Measurements from ENCODE around the gene TRMT11.

Gene TRMT11

DNA sequence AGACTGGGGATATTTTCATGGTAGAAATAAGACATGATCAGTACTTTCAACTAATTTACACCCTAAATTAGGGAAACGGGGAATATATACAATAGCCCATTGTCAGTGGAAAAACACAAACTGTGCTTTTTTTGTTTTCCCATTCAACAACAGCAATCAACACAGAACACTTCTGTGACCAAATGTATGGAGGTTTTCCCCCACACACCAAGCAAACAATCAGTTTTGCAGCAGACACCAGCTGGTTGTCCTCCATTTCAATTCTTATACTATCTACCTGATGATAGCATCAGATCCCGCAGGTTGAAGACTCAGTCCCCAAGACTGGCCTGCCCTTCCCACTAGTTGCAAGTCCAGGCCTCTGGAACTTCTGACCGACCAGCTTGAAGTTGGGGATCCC lies 25.2 kb upstream of the TRMT11 start:
- Histone ChIP-seq H3K27me3 (ENCODE audit: control insufficient read depth, insufficient read depth, low read length) (no peaks in the 10 kb centered on the region), H3K4me3 (ENCODE audit: low read depth, low read length) (no peak overlapping the region), H3K27ac (no peak overlapping the region), H3K36me3 (ENCODE audit: control insufficient read depth, insufficient read depth, low read length) (no peaks in the 10 kb centered on the region), H2AFZ (no peak overlapping the region), H3K4me2 (ENCODE audit: low read length) (no peak overlapping the region), H3K9ac (no peak overlapping the region), H3K4me1 (peaks cover 11% of the 10 kb centered on the region), H3K9me3 (ENCODE audit: control insufficient read depth, low read length) (no peaks in the 10 kb centered on the region), H3K79me2 (peaks cover 36% of the 10 kb centered on the region)
- TF ChIP-seq, protein P1, sequence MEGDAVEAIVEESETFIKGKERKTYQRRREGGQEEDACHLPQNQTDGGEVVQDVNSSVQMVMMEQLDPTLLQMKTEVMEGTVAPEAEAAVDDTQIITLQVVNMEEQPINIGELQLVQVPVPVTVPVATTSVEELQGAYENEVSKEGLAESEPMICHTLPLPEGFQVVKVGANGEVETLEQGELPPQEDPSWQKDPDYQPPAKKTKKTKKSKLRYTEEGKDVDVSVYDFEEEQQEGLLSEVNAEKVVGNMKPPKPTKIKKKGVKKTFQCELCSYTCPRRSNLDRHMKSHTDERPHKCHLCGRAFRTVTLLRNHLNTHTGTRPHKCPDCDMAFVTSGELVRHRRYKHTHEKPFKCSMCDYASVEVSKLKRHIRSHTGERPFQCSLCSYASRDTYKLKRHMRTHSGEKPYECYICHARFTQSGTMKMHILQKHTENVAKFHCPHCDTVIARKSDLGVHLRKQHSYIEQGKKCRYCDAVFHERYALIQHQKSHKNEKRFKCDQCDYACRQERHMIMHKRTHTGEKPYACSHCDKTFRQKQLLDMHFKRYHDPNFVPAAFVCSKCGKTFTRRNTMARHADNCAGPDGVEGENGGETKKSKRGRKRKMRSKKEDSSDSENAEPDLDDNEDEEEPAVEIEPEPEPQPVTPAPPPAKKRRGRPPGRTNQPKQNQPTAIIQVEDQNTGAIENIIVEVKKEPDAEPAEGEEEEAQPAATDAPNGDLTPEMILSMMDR (IDR thresholded peaks at IDR 0.05) = no peak

DNA sequence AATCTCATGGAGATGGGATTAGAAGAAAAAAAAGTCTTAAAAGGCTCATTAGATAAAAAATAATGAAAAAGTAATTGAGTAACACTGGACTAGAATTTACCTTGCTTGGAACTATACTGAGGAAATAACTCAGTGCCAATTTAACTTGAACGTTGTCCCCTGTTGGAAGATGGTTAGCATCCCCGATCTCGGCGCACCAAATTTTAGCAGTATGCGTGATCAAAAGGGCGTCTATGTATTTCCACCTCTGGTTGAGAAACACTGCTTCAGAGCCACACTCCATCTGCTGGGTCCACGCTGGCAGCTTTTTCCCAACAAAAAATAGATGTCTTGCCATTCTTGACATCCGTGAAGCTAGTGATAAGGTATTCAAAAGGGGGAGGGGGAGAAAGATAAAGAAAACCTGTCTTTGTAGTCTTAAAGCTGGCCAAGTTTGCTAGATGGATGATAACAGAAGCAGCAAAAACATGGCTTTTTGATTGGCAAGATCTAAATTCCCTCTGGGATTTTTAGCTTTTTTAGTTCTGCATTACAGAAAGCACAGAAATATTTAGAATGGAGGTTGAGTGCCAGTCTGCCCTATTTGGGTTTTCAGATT lies 23.3 kb upstream of the TRMT11 start:
- Histone ChIP-seq H3K4me1 (peaks cover 11% of the 10 kb centered on the region), H3K36me3 (ENCODE audit: control insufficient read depth, insufficient read depth, low read length) (no peaks in the 10 kb centered on the region), H3K9me3 (ENCODE audit: control insufficient read depth, low read length) (no peaks in the 10 kb centered on the region), H2AFZ (no peak overlapping the region), H3K79me2 (peaks cover 23% of the 10 kb centered on the region), H3K27ac (no peak overlapping the region), H3K4me3 (ENCODE audit: low read depth, low read length) (no peak overlapping the region), H3K27me3 (ENCODE audit: control insufficient read depth, insufficient read depth, low read length) (no peaks in the 10 kb centered on the region), H3K9ac (no peak overlapping the region), H3K4me2 (ENCODE audit: low read length) (no peak overlapping the region)
- TF ChIP-seq, protein P1 (IDR thresholded peaks at IDR 0.05) = no peak

DNA sequence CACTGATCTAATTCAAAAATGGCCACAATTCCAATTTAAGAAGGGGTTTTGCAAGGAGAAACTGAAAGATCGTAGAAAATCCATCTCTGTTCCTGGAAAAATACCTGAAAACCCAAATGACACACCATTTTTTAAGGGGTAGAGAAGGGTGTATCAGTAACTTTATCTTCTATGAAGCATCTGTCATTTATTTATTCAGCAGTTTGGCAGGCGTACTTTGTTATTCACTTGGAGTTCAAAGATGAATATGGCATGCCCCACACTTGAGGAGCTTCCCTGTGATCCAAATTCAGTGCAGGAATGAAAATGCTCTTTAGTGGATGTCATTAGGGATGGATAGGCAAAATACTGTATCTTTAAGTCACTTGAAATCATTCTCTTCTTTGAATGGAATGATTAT lies 22.5 kb upstream of the TRMT11 start:
- Histone ChIP-seq H3K79me2 (peaks cover 15% of the 10 kb centered on the region), H3K36me3 (ENCODE audit: control insufficient read depth, insufficient read depth, low read length) (no peaks in the 10 kb centered on the region), H3K9ac (no peak overlapping the region), H2AFZ (no peak overlapping the region), H3K27me3 (ENCODE audit: control insufficient read depth, insufficient read depth, low read length) (no peaks in the 10 kb centered on the region), H3K4me1 (peaks cover 8% of the 10 kb centered on the region), H3K27ac (no peak overlapping the region), H3K4me2 (ENCODE audit: low read length) (no peak overlapping the region), H3K4me3 (ENCODE audit: low read depth, low read length) (no peak overlapping the region), H3K9me3 (ENCODE audit: control insufficient read depth, low read length) (no peaks in the 10 kb centered on the region)
- TF ChIP-seq, protein P1 (IDR thresholded peaks at IDR 0.05) = no peak

DNA sequence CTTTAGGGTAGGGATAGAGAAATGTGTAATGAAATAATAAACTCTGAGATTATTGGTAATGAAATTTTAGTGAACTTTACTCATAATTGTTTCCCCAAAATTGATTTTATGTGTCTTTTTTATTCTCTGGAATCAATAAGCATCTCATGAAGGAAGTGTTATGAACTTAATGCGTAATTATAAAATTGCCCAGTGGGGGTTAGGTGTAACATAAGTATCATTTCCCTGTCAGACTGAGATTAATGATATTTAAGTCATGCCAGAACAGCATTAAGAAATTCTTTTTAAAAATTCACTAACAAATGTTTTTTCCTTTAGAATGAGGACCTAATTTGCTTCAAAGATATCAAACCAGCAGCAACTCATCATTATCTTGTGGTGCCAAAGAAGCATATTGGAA lies 19.8 kb upstream of the TRMT11 start:
- H3K36me3 ChIP-seq (ENCODE audit: control insufficient read depth, insufficient read depth, low read length) = no peaks in the 10 kb centered on the region
- H3K4me2 ChIP-seq (ENCODE audit: low read length) = no peak overlapping the region
- H2AFZ ChIP-seq = no peak overlapping the region
- H3K9ac ChIP-seq = no peak overlapping the region
- H3K4me3 ChIP-seq (ENCODE audit: low read depth, low read length) = no peak overlapping the region
- peaks cover 5% of the 10 kb centered on the region for H3K4me1 ChIP-seq
- no peaks in the 10 kb centered on the region for H3K79me2 ChIP-seq
- H3K9me3 ChIP-seq (ENCODE audit: control insufficient read depth, low read length) = no peaks in the 10 kb centered on the region
- no peaks in the 10 kb centered on the region for H3K27me3 ChIP-seq (ENCODE audit: control insufficient read depth, insufficient read depth, low read length)
- TF ChIP-seq, protein P1 (IDR thresholded peaks at IDR 0.05) = no peak
- no peak overlapping the region for H3K27ac ChIP-seq

DNA sequence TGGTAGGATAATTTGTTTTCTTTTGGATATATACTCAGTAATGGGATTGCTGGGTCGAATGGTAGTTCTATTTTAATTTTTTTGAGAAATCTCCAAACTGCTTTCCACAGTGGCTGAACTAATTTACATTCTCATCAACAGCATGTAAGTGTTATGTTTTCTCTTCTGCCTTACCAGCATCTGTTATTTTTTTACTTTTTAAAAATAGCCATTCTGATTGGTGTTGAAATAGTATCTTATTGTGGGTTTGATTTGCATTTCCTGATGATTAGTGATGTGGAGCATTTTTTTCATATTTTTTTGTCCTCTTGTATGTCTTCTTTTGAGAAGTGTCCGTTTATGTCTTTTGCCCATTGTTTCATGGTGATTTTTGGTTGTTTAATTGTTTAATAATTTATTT lies 17.8 kb upstream of the TRMT11 start:
- Histone ChIP-seq H3K27ac (no peak overlapping the region), H3K36me3 (ENCODE audit: control insufficient read depth, insufficient read depth, low read length) (no peaks in the 10 kb centered on the region), H3K4me2 (ENCODE audit: low read length) (no peak overlapping the region), H3K27me3 (ENCODE audit: control insufficient read depth, insufficient read depth, low read length) (no peaks in the 10 kb centered on the region), H2AFZ (no peak overlapping the region), H3K79me2 (no peaks in the 10 kb centered on the region), H3K9ac (no peak overlapping the region), H3K4me1 (no peaks in the 10 kb centered on the region), H3K4me3 (ENCODE audit: low read depth, low read length) (no peak overlapping the region), H3K9me3 (ENCODE audit: control insufficient read depth, low read length) (no peaks in the 10 kb centered on the region)
- TF ChIP-seq, protein P1 (IDR thresholded peaks at IDR 0.05) = no peak

Data from parathyroid adenoma (tissue), 2 donors.